ENCODE data around the gene TSHZ1.

DNA sequence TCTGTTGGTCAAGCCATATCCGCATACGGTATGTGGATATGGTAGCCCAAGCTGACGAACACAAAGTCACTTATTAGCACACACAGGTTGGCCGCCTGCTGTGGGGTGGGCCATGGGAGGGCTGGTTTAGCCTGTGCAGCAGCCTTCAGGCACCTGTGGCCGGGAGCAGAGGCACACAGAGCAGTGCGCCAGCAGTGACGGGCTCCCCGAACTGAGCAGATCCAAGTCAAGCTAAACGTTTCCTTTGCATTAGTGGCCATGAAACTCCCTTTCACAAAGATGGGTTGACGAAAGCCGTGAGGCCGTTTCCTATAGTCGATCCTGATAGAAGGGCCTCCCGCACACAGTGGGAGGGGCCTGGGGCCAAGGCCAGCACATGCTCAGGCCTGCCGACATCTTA, 72.1 kb downstream of the TSHZ1 start:
- no peak for TF ChIP-seq SIN3A (IDR thresholded peaks at IDR 0.05; ENCODE audit: borderline replicate concordance, insufficient read depth, low read length)
- TF ChIP-seq, protein P1, sequence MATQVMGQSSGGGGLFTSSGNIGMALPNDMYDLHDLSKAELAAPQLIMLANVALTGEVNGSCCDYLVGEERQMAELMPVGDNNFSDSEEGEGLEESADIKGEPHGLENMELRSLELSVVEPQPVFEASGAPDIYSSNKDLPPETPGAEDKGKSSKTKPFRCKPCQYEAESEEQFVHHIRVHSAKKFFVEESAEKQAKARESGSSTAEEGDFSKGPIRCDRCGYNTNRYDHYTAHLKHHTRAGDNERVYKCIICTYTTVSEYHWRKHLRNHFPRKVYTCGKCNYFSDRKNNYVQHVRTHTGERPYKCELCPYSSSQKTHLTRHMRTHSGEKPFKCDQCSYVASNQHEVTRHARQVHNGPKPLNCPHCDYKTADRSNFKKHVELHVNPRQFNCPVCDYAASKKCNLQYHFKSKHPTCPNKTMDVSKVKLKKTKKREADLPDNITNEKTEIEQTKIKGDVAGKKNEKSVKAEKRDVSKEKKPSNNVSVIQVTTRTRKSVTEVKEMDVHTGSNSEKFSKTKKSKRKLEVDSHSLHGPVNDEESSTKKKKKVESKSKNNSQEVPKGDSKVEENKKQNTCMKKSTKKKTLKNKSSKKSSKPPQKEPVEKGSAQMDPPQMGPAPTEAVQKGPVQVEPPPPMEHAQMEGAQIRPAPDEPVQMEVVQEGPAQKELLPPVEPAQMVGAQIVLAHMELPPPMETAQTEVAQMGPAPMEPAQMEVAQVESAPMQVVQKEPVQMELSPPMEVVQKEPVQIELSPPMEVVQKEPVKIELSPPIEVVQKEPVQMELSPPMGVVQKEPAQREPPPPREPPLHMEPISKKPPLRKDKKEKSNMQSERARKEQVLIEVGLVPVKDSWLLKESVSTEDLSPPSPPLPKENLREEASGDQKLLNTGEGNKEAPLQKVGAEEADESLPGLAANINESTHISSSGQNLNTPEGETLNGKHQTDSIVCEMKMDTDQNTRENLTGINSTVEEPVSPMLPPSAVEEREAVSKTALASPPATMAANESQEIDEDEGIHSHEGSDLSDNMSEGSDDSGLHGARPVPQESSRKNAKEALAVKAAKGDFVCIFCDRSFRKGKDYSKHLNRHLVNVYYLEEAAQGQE (IDR thresholded peaks at IDR 0.05; ENCODE audit: insufficient read depth in 1 of 2, low read depth in 2 of 2, low read length in 2 of 2) = no peak
